Colonic mucosa (tissue), 4 donors: Measurements from ENCODE around the gene PLTP. TPM values are rescaled to one million over a fixed set of nuclear protein-coding genes. Genes with fewer than 3 reads are reported as not detected.

ENCODE experiments used
- DNase-seq: peaks from one replicate; pipeline ENCODE4 v3.0.0-alpha.2; 2020
- H3K27ac ChIP-seq: fragments of 200-600 bp; one replicate; pipeline ENCODE4 v1.8.0; 2021
- H3K27me3 ChIP-seq: fragments of 200-600 bp; one replicate; pipeline ENCODE4 v1.8.0; 2021
- H3K36me3 ChIP-seq: fragments of 200-600 bp; one replicate; pipeline ENCODE4 v1.8.0; 2021
- H3K4me1 ChIP-seq: fragments of 200-600 bp; one replicate; pipeline ENCODE4 v1.8.0; 2021; ENCODE audit warnings: mild to moderate bottlenecking
- H3K4me3 ChIP-seq: fragments of 200-600 bp; one replicate; pipeline ENCODE4 v1.8.0; 2021
- H3K9ac ChIP-seq, 2 donors: one replicate each; pipeline ENCODE4 v1.7.0; 2013; ENCODE audit warnings: control low read depth in 2 of 2, low read depth in 2 of 2, low read length in 2 of 2
- H3K9me3 ChIP-seq: fragments of 200-600 bp; one replicate; pipeline ENCODE4 v1.8.0; 2021
- intact Hi-C: fragments of 100-400 bp; cut with DNase I; formaldehyde crosslinking; loops from one replicate; pipeline ENCODE4 v1.14.1; 2022
- total RNA-seq, 2 donors: library from RNA; stranded (reverse); fragmentation: NEBNext Ultra II Directional in 1 of 2; extraction: Animal tissue kit (Norgen Biotek cat#: 25700) in 1 of 2; gene quantifications; one replicate each; pipeline ENCODE4 v1.2.1, GENCODE V29; 2021
- TF ChIP-seq, protein P1 (sequence below): fragments of 200-600 bp; IDR thresholded peaks from one replicate; pipeline ENCODE4 v1.8.0; 2022; ENCODE audit warnings: antibody characterized with exemption, mild to moderate bottlenecking
- donor health status: healthy.
- donor health status: DM: no; HTN: no; CAD: no.
- donor health status: DM: no; HTN: no; CAD: no.

PLTP gene
- total RNA-seq, 2 donors from 2014 or later: 17.4 to 36.2 TPM

- intact Hi-C loops: no loop called here
- Histone ChIP-seq H3K4me1 (no peaks in the 10 kb centered on the region), H3K9ac (no peak overlapping the region), H3K27me3 (no peaks in the 10 kb centered on the region), H3K36me3 (peaks cover 7% of the 10 kb centered on the region), H3K9me3 (no peaks in the 10 kb centered on the region), H3K4me3 (no peak overlapping the region), H3K27ac (no peak overlapping the region)
- DNase-seq: no peak
- TF ChIP-seq, protein P1, sequence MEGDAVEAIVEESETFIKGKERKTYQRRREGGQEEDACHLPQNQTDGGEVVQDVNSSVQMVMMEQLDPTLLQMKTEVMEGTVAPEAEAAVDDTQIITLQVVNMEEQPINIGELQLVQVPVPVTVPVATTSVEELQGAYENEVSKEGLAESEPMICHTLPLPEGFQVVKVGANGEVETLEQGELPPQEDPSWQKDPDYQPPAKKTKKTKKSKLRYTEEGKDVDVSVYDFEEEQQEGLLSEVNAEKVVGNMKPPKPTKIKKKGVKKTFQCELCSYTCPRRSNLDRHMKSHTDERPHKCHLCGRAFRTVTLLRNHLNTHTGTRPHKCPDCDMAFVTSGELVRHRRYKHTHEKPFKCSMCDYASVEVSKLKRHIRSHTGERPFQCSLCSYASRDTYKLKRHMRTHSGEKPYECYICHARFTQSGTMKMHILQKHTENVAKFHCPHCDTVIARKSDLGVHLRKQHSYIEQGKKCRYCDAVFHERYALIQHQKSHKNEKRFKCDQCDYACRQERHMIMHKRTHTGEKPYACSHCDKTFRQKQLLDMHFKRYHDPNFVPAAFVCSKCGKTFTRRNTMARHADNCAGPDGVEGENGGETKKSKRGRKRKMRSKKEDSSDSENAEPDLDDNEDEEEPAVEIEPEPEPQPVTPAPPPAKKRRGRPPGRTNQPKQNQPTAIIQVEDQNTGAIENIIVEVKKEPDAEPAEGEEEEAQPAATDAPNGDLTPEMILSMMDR: no peak
Observed at GRCh38 chr20:45899046-45899835, 12.7 kb downstream of the PLTP start.

GRCh38 chr20:45898285-45898684, 13.7 kb downstream of the PLTP start:
- no peaks in the 10 kb centered on the region for H3K27me3 ChIP-seq
- DNase-seq: no peak
- H3K4me1 ChIP-seq: peaks cover 3% of the 10 kb centered on the region
- intact Hi-C loops: no loop called here
- H3K36me3 ChIP-seq: peaks cover 13% of the 10 kb centered on the region
- no peak overlapping the region for H3K4me3 ChIP-seq
- no peaks in the 10 kb centered on the region for H3K9me3 ChIP-seq
- H3K27ac ChIP-seq: no peak overlapping the region
- no peak overlapping the region for H3K9ac ChIP-seq
- TF ChIP-seq, protein P1: no peak

DNA sequence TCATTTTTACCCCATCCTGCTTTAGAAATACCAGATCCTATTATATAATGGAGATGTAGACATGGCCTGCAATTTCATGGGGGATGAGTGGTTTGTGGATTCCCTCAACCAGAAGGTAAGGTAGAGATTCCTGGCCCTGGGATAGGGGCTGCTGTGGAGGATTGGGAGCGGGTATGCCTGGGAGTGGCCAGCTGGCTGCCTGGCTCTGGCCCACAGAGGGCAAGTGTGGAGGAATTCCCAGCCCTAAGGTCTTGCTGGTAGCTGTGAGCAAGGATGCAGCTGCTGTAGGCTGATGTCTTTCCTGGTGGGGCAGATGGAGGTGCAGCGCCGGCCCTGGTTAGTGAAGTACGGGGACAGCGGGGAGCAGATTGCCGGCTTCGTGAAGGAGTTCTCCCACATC, 14.3 kb downstream of the PLTP start:
- Histone ChIP-seq H3K9ac (no peak overlapping the region), H3K27ac (no peak overlapping the region), H3K9me3 (no peaks in the 10 kb centered on the region), H3K27me3 (no peaks in the 10 kb centered on the region), H3K4me3 (no peak overlapping the region), H3K4me1 (peaks cover 9% of the 10 kb centered on the region), H3K36me3 (peaks cover 13% of the 10 kb centered on the region)
- TF ChIP-seq, protein P1: no peak
- DNase-seq: no peak
- intact Hi-C loops: no loop called here

DNA sequence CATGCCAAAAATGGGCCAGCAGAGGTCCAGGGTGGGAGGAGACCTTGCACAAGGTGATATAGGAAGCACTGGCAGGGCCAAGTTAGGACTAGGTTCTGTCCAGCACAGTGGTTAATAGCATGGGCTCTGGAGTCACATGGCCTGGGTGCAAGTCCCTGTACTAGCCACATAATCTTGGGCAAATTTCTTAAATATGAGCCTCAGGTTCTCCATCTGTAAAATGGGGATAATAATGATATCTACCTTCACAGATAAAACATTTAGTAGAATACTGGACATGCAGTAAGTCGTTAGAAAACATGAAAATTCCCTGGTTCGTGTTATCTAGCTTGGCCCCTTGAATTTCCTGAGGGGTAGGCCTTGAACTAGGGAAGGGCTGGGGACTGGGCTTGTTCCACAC, 14.7 kb downstream of the PLTP start:
- DNase-seq: no peak
- Histone ChIP-seq H3K9me3 (no peaks in the 10 kb centered on the region), H3K4me3 (no peak overlapping the region), H3K27me3 (no peaks in the 10 kb centered on the region), H3K27ac (no peak overlapping the region), H3K9ac (no peak overlapping the region), H3K36me3 (peaks cover 13% of the 10 kb centered on the region), H3K4me1 (peaks cover 12% of the 10 kb centered on the region)
- intact Hi-C loops: no loop called here
- TF ChIP-seq, protein P1: no peak

- intact Hi-C loops: no loop called here
- no peak for DNase-seq
- Histone ChIP-seq H3K4me3 (no peak overlapping the region), H3K9me3 (no peaks in the 10 kb centered on the region), H3K27me3 (no peaks in the 10 kb centered on the region), H3K9ac (no peak overlapping the region), H3K36me3 (peaks cover 13% of the 10 kb centered on the region), H3K27ac (no peak overlapping the region), H3K4me1 (peaks cover 18% of the 10 kb centered on the region)
- TF ChIP-seq, protein P1: no peak
Observed at GRCh38 chr20:45896641-45897161, 15.3 kb downstream of the PLTP start.
